ENCODE results near the gene P2RY6.
"Not testable (repeated sequence)": the region's sequence is repeated elsewhere in the genome, so short reads cannot be mapped to it uniquely, and the experiment has no call there.

P2RY6 gene

DNA sequence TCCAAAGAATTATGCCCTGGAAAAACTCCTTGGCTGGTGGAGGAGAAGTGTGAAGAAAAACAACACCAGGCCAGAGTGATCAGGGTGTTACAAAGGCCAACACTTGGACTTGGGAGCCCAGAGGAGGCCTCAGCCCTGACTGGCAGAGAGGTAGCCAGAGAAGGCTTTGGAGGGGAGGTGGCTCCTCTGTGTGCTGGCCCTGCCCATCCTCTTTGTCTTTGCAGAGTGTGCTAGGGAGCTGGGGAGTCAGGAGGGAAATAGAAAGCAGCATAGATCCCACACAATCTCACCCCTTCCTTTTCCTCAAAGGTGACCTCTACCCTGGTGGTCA lies 12.0 kb upstream of the P2RY6 start:
- DNase-seq (ENCODE audit: low read depth), result no peak

DNA sequence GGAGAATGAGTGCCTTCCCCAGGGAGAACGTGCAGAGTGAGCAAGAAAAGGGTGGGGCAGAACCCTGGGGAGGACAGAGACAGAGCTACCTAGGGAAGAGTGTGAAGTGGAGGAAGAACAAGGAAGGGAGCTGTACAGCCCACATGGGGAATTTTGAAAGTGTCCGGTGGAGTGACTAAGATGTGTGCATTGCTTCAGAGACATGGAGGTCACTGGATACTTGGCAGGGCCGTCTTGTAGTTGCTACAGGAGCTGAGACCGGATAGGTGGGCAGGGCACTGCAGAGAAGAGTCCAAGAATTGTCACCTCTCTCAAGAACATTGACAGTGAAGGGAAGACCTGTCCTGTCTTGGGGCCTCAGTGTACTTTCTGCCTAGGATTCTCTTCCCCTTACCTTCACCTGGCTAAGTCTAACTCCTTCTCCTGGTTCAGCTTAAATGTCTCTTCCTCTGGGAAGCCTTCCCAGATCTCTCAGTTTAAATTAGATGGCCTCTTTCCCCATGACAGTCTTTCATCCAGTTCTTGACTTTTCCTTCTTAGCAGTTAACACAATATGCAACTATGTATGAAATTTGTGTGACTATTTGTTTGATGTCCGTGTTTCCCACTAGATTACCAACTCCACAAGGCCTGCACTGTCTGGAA lies 9.2 kb upstream of the P2RY6 start:
- no peak for DNase-seq (ENCODE audit: low read depth)

- no peak for DNase-seq (ENCODE audit: low read depth)
These were observed 8.5 kb upstream of the P2RY6 start for GRCh38 chr11:73263640-73264039.

- no peak for DNase-seq (ENCODE audit: low read depth)
These were observed 6.8 kb upstream of the P2RY6 start for GRCh38 chr11:73265278-73265810.

GRCh38 chr11:73265853-73266645 lies 6.1 kb upstream of the P2RY6 start:
- no peak for DNase-seq (ENCODE audit: low read depth)

DNA sequence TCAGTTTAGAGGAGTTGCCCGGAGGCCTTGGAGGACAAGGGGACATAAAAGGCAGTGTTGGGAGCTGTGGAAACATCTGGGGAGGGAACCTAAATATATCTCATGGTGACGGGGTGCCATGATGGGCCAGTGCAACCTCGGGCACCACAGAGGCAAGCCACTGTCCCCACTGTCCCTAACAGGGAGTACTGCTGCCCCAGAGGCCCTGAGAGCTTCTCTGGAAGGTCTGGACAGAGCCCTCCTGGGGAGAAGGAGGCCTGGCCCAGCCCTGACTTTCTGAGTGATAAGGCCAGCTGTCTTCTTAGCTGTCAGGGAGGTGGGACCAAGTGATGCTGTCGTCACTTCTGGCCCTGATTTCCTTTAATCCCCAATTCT lies 5.5 kb upstream of the P2RY6 start:
- no peak for DNase-seq (ENCODE audit: low read depth)

DNA sequence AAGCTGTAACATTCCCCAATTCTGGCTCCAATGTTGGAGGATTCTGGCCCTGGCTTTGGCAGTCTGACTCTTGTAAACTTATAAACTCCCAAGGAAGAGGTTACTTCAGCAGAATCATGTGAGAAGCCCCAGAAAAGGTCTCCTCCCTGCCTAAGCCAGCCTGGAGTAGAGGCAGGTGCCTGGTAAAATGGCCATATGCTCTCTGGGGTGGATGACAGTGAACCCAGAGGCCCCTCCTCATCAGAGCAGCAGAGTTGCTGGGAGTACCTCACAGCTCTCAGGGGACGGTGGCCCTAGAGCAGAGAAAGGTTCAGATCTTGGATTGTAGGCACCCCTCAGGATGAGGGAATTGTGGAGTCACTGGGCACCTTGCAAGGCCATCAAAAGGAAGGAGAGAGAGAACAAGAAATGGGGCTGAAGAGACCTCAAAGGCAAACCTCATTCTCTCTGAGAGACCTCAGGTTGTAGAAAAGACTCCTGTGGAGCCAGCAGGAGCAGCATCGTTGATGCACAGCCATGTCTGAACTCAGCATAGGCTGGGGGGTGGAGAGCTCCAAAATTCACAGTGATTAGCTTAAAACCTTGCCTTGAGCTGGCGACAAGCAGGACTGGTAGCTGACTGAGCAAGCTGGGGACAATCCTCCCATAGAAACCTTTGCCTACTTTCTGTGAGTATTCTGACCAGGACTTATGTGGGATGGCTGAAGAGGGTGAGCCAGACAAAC lies 4.9 kb upstream of the P2RY6 start:
- DNase-seq (ENCODE audit: low read depth), result no peak

DNA sequence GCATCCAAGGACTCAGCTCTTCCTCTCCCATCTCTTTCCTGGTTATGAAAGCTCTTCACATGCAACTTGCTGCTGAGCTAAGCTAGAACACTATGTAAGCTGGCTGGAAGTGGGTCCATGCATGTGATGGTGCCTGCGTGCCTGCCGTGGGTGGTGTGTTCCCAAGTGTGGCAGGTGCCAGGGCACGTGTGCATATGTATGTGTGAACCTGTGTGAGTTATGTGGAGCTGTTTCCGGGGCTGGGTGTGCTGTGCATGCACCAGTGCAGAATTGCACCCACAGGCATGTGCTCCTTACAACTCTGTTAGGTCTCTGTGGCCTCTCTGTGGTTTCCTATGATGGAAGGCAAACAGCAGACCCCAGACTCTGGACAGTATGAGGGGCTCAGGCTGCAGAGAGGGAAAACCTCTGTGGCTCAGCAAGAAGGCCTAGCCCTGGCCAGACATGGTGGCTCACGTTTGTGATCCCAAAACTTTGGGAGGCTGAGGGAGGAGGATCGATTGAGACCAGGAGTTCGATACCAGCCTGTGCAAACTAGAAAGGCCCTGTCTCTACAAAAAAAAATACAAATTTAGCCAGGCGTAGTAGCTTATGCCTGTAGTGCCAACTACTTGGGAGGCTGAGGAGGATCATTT lies 4.1 kb upstream of the P2RY6 start:
- DNase-seq (ENCODE audit: low read depth), result no peak

- DNase-seq (ENCODE audit: low read depth), result no peak
These were observed 3.4 kb upstream of the P2RY6 start for GRCh38 chr11:73268671-73269271.

DNA sequence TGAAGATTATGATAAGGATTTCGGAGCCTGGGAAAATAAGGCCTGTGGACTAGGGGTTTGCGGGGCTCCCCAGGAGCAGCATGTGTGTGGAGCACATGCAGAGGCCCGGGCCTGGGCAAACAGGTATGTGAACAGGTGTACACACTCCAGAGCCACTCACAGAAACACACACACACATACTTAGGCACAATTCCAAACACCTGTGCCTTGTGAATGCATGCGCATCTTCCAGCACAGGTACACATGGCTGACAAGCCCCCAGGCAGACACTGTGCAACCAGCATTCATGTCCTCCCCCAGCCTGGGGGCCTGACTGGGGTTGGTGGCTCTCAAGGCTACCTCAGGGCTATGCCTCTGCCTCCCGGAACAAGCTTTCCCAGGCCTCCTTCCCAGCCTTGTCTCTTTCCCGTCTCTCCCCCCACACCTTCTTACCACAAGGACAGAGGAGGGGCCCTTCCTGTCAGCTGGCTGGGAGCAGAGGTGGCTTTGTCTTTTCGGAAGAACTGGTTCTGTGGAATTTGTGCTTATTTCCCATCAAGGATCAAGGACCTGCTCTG lies 2.6 kb upstream of the P2RY6 start:
- DNase-seq (ENCODE audit: low read depth), result no peak

DNA sequence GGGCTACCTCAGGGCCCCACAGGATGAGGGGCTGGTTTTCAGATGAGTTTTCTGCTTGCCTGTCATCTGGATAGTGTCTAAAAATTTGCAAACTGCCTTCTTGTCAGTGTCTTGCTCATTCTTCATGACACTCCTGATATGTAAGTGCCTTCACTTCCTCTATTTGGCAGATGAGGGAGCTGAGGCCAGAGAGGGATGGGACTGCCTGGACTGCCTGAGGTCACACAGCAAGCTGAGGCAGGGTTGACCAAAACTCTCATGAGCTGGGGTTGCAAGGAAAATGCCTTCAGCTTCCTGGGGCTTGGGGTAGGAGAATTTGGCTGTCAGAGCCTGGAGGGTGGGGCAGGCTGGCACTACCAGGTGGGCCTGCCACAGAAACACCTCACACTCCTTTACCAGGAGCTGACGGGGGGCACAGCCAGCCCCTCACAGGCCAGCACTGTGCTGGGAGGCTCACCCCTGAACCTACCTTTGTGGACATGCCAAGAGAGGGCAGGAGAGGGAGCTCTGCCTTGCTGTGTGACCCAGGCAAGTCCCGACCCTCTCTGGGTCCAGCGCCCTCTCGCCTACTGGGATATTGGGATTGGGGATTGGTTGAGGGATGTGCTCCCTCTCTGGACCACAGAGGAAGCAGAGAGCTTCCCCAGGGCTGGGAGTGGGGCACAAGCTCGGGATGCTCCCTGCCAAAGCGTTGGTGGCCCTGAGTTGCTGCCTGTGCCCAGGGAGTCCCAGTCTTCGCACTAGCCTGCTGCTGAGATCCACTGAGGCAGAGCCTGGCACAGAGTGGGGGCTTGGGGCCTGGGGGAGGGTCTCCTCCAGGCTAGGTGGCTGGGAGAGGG lies 1.9 kb upstream of the P2RY6 start:
- no peak for DNase-seq (ENCODE audit: low read depth)

GRCh38 chr11:73270855-73271477 lies 1.2 kb upstream of the P2RY6 start:
- no peak for DNase-seq (ENCODE audit: low read depth)

DNA sequence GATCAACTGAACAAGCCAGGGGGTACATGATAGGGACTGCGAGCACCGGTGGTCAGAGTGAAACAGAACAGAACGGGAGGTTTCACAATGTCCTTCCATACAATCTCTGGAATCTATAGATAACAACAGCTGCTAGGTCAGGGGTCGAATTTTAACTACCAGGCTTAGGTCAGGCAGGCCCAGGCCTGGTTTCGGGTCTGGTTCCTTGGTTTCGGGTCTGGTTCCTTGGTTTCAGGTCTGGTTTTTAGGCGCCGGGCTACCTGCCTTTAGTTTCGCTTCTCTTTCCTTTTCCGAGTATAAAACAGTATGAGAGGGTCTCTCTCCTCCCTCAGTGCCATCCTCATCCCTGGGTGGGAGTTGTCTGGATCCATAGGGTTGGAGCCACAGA lies 666 bp upstream of the P2RY6 start:
- not testable (repeated sequence) for DNase-seq (ENCODE audit: low read depth)

DNA sequence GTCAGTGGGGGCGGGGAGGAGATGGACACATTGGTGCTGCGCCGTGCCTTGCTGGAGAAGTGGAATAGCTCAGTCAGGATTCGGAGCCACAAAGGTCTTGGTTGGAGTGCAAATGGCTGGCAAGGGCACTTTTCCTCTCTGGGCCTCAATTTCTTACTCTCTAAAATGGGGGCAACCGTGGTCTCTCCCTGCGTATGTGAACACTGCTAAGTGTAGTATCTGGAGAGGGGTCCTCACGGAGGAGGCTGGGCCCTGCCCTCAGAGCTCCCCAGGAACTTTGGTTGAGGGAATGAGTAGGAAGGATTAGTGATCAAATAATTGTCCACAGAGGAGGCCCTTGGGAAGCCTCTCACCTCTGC lies 521 bp downstream of the P2RY6 start:
- no peak for DNase-seq (ENCODE audit: low read depth)

GRCh38 chr11:73273222-73273895 lies 1.2 kb downstream of the P2RY6 start:
- DNase-seq (ENCODE audit: low read depth), result no peak

GRCh38 chr11:73274191-73274590 lies 2.1 kb downstream of the P2RY6 start:
- DNase-seq (ENCODE audit: low read depth), result not testable (repeated sequence)

- DNase-seq (ENCODE audit: low read depth), result no peak
These were observed 2.7 kb downstream of the P2RY6 start for GRCh38 chr11:73274722-73275380.

DNA sequence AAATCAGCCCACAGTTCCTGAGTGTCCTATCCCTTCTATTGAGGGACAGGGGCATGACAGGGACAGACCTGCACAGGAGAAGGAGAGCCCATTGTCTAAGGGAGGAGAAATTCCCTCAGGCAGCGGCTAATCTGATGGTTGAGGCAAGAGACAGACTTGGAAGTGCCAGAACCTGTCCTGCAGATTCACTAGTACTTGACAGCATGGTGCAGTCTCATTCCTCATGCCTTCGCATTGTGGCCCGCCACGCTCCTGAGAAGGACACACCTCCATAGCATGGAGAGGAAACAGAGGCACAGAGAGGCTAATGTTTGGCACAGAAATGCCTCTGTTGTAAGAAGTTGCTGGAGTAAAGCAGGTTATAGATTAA lies 3.2 kb downstream of the P2RY6 start:
- DNase-seq (ENCODE audit: low read depth), result no peak

DNA sequence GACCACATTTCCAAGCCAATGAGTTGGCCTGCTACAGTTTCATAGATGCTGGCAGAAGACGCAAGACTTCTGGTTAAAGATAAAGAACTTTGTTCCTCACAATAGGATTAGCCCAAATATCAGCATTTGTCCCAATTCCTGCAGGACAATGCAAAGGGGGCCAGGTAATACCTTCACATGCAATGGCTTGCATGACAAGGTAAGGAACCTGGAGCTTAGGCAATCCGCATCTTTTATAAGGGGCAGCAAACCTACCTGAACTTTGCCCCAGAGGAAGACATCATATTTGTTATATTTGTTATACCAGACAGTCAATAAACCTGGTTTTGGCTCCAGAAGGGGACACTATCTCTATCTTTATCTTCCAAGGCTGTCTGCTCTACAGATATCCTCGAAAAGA lies 5.3 kb downstream of the P2RY6 start:
- no peak for DNase-seq (ENCODE audit: low read depth)

DNA sequence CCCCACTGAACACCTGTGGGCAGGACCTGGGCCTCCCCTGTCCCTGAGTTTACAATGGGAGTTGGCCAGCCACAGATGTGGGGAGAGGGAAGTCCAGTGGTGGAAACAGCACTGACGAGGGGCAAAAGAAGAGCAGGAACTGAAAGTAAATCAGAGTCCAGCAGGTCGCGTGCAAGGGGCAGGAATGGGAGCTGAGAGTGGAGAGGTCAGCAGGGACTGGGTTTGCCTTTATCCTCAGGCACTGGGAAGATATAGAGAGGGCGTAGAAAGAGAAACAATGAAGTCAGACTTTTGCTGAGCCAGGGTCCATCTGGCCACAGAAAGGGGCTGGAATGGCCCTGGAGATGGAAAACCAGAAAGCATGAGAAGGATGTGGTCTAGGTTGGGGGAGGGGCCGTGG lies 8.5 kb downstream of the P2RY6 start:
- no peak for DNase-seq (ENCODE audit: low read depth)

Measured in activated T-helper 1 cell treated with Interleukin-2 at 50 U/mL for 16 hours (primary cell).